Measurements from ENCODE around the gene ZDHHC7. TPM values are rescaled to one million over a fixed set of nuclear protein-coding genes. Genes with fewer than 3 reads are reported as not detected.

Gene ZDHHC7
- total RNA-seq, 4 donors from 2014 or later = 49.8 to 59.2 (median 54.3) TPM

- DNase-seq = no peak
- Histone ChIP-seq H3K4me3 (replicated peaks in 1 of 3) (no peak overlapping the region), H3K9me3 (no peaks in the 10 kb centered on the region), H3K27ac (no peak overlapping the region), H3K4me1 (peaks cover 5 to 18% of the 10 kb centered on the region in 2 donors), H3K27me3 (no peaks in the 10 kb centered on the region), H3K36me3 (no peaks in the 10 kb centered on the region)
- intact Hi-C loops (cut with DNase I) = no loop called here
- 91 to 93% methylated on average over 8 of the region's 8 CpGs for WGBS, 2 donors
- TF ChIP-seq POLR2A (IDR thresholded peaks at IDR 0.05) = no peak
- TF ChIP-seq CTCF (IDR thresholded peaks at IDR 0.05) = no peak
Observed at GRCh38 chr16:85051683-85052082, 40.3 kb upstream of the ZDHHC7 start.

DNA sequence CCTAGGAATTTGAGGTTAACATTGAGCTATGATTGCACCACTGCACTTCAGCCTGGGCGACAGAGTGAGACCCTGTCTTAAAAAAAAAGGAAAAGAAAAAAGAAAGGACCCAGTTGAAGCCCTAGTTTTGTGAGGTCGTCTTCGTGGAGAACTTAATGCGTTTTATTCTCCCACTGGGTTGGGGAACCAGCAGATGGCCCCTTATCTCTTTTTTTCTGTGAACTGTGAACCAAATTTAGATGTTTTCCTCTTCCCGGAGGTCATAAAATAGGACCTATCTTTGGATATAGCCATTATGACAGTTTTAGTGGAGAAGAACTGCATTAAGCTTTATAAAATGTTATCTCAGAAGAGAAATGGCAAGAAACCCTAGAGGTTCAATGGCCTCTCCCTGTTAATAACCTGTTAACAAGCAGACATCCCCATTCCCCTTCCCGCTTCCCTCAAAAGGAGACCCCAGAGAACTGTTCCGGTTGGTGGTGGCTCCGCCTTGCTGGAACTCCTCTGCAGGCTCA, 39.8 kb upstream of the ZDHHC7 start:
- no peak for TF ChIP-seq POLR2A (IDR thresholded peaks at IDR 0.05)
- TF ChIP-seq CTCF (IDR thresholded peaks at IDR 0.05) = no peak
- no peak overlapping the region for H3K27ac ChIP-seq
- no peaks in the 10 kb centered on the region for H3K27me3 ChIP-seq
- H3K4me1 ChIP-seq = peaks cover 6 to 16% of the 10 kb centered on the region in 2 donors
- 78 to 88% methylated on average over 8 of the region's 8 CpGs for WGBS, 2 donors
- no peaks in the 10 kb centered on the region for H3K36me3 ChIP-seq
- no peak overlapping the region for H3K4me3 ChIP-seq (replicated peaks in 1 of 3)
- no peaks in the 10 kb centered on the region for H3K9me3 ChIP-seq
- intact Hi-C loops (cut with DNase I) = no loop called here
- DNase-seq = no peak

DNA sequence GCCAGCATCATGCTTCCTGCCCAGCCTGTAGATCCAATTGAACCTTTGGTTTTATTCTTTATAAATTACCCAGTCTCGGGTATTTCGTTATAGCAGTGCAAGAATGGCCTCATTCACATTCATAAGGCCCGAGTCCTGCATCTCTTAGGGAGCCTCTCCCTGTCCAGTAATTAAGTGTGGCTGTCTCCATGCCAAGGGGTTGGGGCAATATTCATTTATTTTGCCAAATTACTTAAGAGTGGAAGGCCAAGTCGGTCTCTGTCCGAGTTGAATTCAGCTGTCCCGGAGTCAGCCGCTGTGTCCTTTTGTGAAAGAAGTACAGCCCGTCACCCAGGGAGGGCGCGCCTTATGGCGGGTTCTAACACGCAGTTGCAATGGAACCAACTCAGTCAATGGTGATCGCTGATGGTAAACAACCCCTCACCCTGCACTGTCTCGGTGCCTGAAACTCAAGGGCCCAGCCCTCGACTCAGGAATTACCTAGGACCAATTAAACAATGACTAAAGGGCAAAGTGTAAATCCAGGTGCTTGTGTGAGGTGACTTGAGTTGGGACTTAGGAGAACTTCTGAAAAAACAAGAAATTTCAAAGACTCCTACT, 38.5 kb upstream of the ZDHHC7 start:
- Histone ChIP-seq H3K27me3 (no peaks in the 10 kb centered on the region), H3K4me1 (peaks cover 6 to 11% of the 10 kb centered on the region in 2 donors), H3K27ac (no peak overlapping the region), H3K36me3 (no peaks in the 10 kb centered on the region), H3K4me3 (replicated peaks in 1 of 3) (no peak overlapping the region), H3K9me3 (no peaks in the 10 kb centered on the region)
- WGBS, 2 donors = 89 to 92% methylated on average over 15 of the region's 15 CpGs
- TF ChIP-seq POLR2A (IDR thresholded peaks at IDR 0.05) (no peak), CTCF (IDR thresholded peaks at IDR 0.05) (no peak)
- no peak for DNase-seq
- intact Hi-C loops (cut with DNase I) = no loop called here

GRCh38 chr16:85048921-85049562, 37.7 kb upstream of the ZDHHC7 start:
- no peak for DNase-seq
- Histone ChIP-seq H3K27ac (no peak overlapping the region), H3K36me3 (no peaks in the 10 kb centered on the region), H3K4me3 (replicated peaks in 1 of 3) (no peak overlapping the region), H3K4me1 (peaks cover 6 to 11% of the 10 kb centered on the region in 2 donors), H3K27me3 (no peaks in the 10 kb centered on the region), H3K9me3 (no peaks in the 10 kb centered on the region)
- TF ChIP-seq POLR2A (IDR thresholded peaks at IDR 0.05) (no peak), CTCF (IDR thresholded peaks at IDR 0.05) (no peak)
- 90 to 93% methylated on average over 15 to 17 of the region's 17 CpGs for WGBS, 2 donors
- intact Hi-C loops (cut with DNase I) = no loop called here

DNA sequence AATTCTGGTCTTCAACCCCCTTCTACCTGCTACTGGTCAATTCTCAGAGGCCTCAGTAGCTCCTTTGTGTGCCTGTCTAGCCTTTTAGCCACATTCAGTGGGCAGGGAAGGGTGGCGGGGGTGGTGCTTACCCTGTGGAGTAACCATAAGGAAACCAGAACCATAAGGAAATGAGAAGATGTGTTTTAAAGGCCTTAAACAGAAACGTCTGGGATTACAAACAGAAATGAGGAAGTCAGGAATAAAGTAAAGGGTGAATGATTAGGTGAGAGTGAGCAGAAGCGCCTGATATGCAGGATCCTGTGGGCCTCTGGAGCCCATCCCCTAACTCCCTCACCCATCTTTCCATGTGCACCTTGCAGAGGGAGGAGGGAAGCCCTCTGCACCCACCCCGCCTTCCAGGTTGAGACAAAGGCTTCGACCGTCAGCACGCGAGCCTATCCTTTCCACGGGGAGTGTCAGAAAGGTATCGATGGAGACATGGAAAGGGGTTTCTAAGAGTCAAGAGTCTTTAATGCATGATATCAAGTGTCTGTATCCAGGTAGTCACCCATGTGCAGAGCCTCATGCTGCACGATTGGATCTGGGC, 36.6 kb upstream of the ZDHHC7 start:
- no peaks in the 10 kb centered on the region for H3K27me3 ChIP-seq
- no peak overlapping the region for H3K27ac ChIP-seq
- DNase-seq = no peak
- 93 to 95% methylated on average over 11 of the region's 11 CpGs for WGBS, 2 donors
- peaks cover 6 to 11% of the 10 kb centered on the region in 2 donors for H3K4me1 ChIP-seq
- no peak overlapping the region for H3K4me3 ChIP-seq (replicated peaks in 1 of 3)
- TF ChIP-seq CTCF (IDR thresholded peaks at IDR 0.05) (no peak), POLR2A (IDR thresholded peaks at IDR 0.05) (no peak)
- no peaks in the 10 kb centered on the region for H3K36me3 ChIP-seq
- intact Hi-C loops (cut with DNase I) = no loop called here
- H3K9me3 ChIP-seq = no peaks in the 10 kb centered on the region

Data from thyroid gland (tissue), 4 donors.